Measurements from ENCODE around the gene POLR2H.

Gene POLR2H

DNA sequence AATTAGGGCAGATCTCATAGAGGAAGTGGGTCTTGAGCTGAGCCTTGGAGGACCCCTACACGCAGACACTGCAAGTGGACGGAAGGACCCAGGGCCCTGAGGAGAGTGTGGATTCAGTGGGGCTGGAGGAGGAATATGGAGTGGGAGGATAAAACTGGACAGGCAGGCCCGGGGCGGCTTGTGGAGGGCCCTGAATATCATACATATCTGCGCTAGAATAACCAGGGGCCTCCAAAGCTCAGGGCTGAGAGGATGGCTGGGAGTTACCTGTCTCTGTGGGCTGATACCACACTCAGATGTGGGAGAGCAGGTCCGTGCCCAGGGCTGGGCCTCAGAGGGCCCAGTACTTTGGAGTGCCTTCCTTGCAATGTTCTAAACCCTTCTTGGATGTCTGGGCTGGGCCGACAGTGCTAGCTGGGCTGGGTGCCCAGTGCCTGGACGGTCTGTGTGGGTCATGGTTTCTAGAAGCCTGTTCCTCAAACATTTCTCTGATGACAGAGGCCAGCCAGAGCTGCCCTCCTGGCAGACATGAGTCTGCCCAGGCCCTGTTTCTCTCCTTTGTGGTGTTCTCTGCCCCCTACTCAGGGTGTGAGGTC lies 47.9 kb downstream of the POLR2H start:
- no peak overlapping the region for H3K4me3 ChIP-seq (ENCODE audit: low read length)
- H2AFZ ChIP-seq (ENCODE audit: low read depth, low read length): no peak overlapping the region
- no peaks in the 10 kb centered on the region for H3K36me3 ChIP-seq (ENCODE audit: insufficient read depth, low read length)
- H3K9me3 ChIP-seq (ENCODE audit: low read length): peaks cover 1% of the 10 kb centered on the region
- H3K4me1 ChIP-seq (ENCODE audit: insufficient read depth, low read length): no peaks in the 10 kb centered on the region
- H3K27me3 ChIP-seq (ENCODE audit: insufficient read depth, low read length): peaks cover 10% of the 10 kb centered on the region

DNA sequence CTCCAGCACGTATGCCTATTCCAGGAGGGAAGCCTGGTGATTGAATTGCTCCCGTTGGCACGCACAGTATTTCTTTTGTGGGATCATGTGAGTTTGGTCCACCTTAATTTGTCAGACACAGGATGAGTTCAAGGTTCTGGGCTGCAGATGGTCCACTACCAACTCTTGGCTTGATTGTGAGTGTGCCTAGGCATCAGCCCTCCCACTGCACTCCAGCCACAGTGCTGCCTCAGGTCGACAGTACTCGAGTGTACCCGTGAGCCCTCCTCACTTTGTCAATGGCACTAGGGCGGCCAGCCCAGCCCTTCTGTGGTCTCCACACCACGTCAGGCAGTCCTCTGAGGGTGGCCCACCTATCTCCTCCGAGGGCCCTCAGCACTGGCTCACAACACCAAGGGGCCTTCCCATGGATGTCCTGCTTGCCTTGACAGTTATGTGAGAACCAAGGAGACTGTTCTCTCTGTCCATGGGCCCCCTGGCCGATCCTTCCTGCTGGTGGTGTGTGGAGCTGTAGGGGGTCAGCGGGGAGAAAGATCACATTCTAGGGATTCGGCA lies 48.5 kb downstream of the POLR2H start:
- Histone ChIP-seq H3K9me3 (ENCODE audit: low read length) (peaks cover 1% of the 10 kb centered on the region), H3K4me1 (ENCODE audit: insufficient read depth, low read length) (no peaks in the 10 kb centered on the region), H3K36me3 (ENCODE audit: insufficient read depth, low read length) (no peaks in the 10 kb centered on the region), H3K4me3 (ENCODE audit: low read length) (no peak overlapping the region), H3K27me3 (ENCODE audit: insufficient read depth, low read length) (peaks cover 10% of the 10 kb centered on the region), H2AFZ (ENCODE audit: low read depth, low read length) (no peak overlapping the region)

DNA sequence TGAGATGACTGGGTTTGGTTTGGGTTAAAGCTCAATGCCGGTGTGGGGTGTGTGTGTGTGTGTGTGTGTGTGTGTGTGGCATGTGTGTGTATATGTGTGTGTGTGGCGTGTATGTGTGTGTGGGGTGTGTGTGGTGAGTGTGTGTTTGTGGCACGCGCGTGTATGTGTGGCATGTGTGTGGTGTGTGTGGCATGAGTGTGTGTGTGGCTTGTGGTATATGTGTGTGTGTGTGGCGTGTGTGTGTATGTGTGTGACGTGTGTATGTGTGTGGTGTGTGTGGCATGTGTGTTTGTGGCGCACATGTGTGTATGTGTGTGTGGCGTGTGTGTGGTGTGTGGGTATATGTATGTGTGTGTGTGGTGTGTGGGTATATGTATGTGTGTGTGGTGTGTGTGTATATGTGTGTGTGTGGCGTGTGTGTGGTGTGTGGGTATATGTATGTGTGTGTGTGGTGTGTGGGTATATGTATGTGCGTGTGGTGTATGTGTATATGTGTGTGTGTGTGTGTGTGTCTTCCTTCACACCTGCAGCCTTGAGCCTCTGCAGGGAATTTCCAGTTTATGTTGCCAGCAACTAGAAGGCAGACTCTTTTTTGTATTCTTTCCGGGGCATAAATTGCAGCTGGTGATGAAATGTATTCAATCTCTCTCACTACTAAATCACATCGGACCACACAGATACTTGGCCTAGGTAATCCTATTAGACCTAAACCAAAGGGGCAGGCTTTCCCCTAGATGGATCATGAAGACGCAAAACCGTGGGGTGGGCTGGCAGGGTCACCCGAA lies 53.1 kb downstream of the POLR2H start:
- H3K4me3 ChIP-seq (ENCODE audit: low read length): no peak overlapping the region
- no peaks in the 10 kb centered on the region for H3K36me3 ChIP-seq (ENCODE audit: insufficient read depth, low read length)
- no peaks in the 10 kb centered on the region for H3K27me3 ChIP-seq (ENCODE audit: insufficient read depth, low read length)
- H3K4me1 ChIP-seq (ENCODE audit: insufficient read depth, low read length): no peaks in the 10 kb centered on the region
- no peaks in the 10 kb centered on the region for H3K9me3 ChIP-seq (ENCODE audit: low read length)
- no peak overlapping the region for H2AFZ ChIP-seq (ENCODE audit: low read depth, low read length)

DNA sequence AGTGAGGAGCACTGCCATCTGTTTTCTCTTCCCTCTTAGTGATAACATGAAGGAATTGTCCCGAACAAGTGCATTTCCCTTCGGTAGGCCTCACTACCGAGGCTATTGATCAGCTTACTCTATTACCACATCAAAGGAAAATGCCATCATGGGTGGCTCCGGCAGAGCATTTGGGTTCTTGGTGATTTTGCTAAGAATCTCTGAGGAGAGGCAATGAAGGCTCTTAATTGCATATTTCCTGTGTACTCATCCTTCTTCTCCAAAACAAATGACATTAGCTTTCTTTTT lies 53.6 kb downstream of the POLR2H start:
- Histone ChIP-seq H3K9me3 (ENCODE audit: low read length) (no peaks in the 10 kb centered on the region), H3K36me3 (ENCODE audit: insufficient read depth, low read length) (no peaks in the 10 kb centered on the region), H2AFZ (ENCODE audit: low read depth, low read length) (no peak overlapping the region), H3K27me3 (ENCODE audit: insufficient read depth, low read length) (no peaks in the 10 kb centered on the region), H3K4me1 (ENCODE audit: insufficient read depth, low read length) (no peaks in the 10 kb centered on the region), H3K4me3 (ENCODE audit: low read length) (no peak overlapping the region)

DNA sequence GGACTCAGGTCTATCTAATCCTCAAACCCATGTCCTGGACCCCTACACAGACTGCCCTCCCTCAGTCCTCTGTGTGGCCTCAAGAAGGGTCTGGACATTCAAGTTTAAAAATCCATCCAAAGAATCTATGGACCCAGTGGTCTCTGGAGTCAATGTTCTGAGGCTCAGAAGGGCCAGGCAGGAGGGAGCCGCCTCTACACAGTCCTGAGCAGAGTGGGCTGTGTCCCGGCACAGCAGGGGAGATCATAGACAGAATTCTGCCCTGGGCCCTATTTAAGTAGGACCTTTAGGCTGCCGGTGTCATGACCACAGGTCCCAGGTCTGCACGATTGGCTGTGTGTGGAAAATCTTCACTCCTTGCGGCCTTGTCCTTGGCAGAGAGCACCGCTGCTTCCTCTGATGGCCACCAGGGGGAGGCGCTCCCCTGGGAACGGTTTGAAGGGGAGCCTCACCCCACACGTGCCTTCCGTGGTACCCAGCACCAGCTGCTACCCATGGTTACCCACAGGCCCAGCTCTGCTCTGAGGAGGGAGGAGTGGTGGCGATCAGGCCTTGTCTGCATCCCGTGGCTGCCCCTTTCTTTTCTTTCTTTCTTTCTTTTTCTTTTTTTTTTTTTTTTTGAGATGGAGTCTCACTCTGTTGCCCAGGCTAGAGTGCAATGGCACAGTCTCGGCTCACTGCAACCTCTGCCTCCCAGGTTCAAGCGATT lies 56.3 kb downstream of the POLR2H start:
- no peak overlapping the region for H2AFZ ChIP-seq (ENCODE audit: low read depth, low read length)
- H3K4me1 ChIP-seq (ENCODE audit: insufficient read depth, low read length): no peaks in the 10 kb centered on the region
- no peaks in the 10 kb centered on the region for H3K36me3 ChIP-seq (ENCODE audit: insufficient read depth, low read length)
- H3K4me3 ChIP-seq (ENCODE audit: low read length): no peak overlapping the region
- peaks cover 2% of the 10 kb centered on the region for H3K9me3 ChIP-seq (ENCODE audit: low read length)
- H3K27me3 ChIP-seq (ENCODE audit: insufficient read depth, low read length): no peaks in the 10 kb centered on the region
